Stimulated activated effector memory CD8-positive, alpha-beta T cell treated with anti-CD3 and anti-CD28 coated beads, Interleukin-12 subunit alpha, Interleukin-12 subunit beta, amount 100 ng/mL, for 72 hours (primary cell): ENCODE data around the gene ADD1.

Experiments
- ATAC-seq: fragments of 150-1000 bp; cut with Tn5 transposase; 2 replicates; pipeline ENCODE4 v1.10.0; 2021
- DNase-seq, 2 donors: peaks; one replicate each; pipeline ENCODE4 v3.0.0; 2021 to 2022; ENCODE audit warnings: low spot score in 2 of 2
- H3K27ac Mint-ChIP-seq: one replicate; pipeline ENCODE4 v1.8.0; 2022; ENCODE audit warnings: mild to moderate bottlenecking, mixed read lengths
- H3K36me3 Mint-ChIP-seq: one replicate; pipeline ENCODE4 v1.8.0; 2022; ENCODE audit warnings: mild to moderate bottlenecking, mixed read lengths
- H3K4me1 Mint-ChIP-seq: one replicate; pipeline ENCODE4 v1.8.0; 2022; ENCODE audit warnings: mixed read lengths
- H3K4me3 Mint-ChIP-seq: one replicate; pipeline ENCODE4 v1.8.0; 2022; ENCODE audit warnings: mild to moderate bottlenecking, mixed read lengths
- H3K9me3 Mint-ChIP-seq: one replicate; pipeline ENCODE4 v1.8.0; 2022; ENCODE audit warnings: mixed read lengths

Gene ADD1

GRCh38 chr4:2802618-2803531 is 40.8 kb upstream of the ADD1 start:
- Mint-ChIP-seq H3K4me1 (peaks cover 45% of the 10 kb centered on the region), H3K4me3 (no peak overlapping the region), H3K36me3 (peaks cover 23% of the 10 kb centered on the region), H3K9me3 (no peaks in the 10 kb centered on the region), H3K27ac (no peak overlapping the region)
- no peak for DNase-seq
- no peak for ATAC-seq

GRCh38 chr4:2803624-2804448 is 39.8 kb upstream of the ADD1 start:
- DNase-seq (no peak), ATAC-seq (no peak)
- Mint-ChIP-seq H3K9me3 (no peaks in the 10 kb centered on the region), H3K36me3 (peaks cover 23% of the 10 kb centered on the region), H3K4me3 (no peak overlapping the region), H3K4me1 (peaks cover 35% of the 10 kb centered on the region), H3K27ac (no peak overlapping the region)

GRCh38 chr4:2804449-2804972 is 39.1 kb upstream of the ADD1 start:
- DNase-seq (no peak), ATAC-seq (no peak)
- no peak overlapping the region for H3K4me3 Mint-ChIP-seq
- peaks cover 29% of the 10 kb centered on the region for H3K4me1 Mint-ChIP-seq
- peaks cover 17% of the 10 kb centered on the region for H3K36me3 Mint-ChIP-seq
- no peaks in the 10 kb centered on the region for H3K9me3 Mint-ChIP-seq
- H3K27ac Mint-ChIP-seq: peak overlapping the region; percentile 23

GRCh38 chr4:2804973-2805501 is 38.6 kb upstream of the ADD1 start:
- ATAC-seq: no peak

GRCh38 chr4:2805712-2806389 is 37.8 kb upstream of the ADD1 start:
- DNase-seq (no peak), ATAC-seq (no peak)
- peaks cover 12% of the 10 kb centered on the region for H3K36me3 Mint-ChIP-seq
- no peaks in the 10 kb centered on the region for H3K9me3 Mint-ChIP-seq
- H3K4me3 Mint-ChIP-seq: no peak overlapping the region
- H3K27ac Mint-ChIP-seq: peak overlapping the region; percentile 79
- peaks cover 31% of the 10 kb centered on the region for H3K4me1 Mint-ChIP-seq

More at GRCh38 chr4:2804973-2805501, 38.6 kb upstream of the ADD1 start:
- DNase-seq: no peak
- peak overlapping the region; percentile 79 for H3K27ac Mint-ChIP-seq
- H3K4me1 Mint-ChIP-seq: peaks cover 31% of the 10 kb centered on the region
- peaks cover 13% of the 10 kb centered on the region for H3K36me3 Mint-ChIP-seq
- no peaks in the 10 kb centered on the region for H3K9me3 Mint-ChIP-seq
- no peak overlapping the region for H3K4me3 Mint-ChIP-seq

GRCh38 chr4:2806390-2807355 is 37.0 kb upstream of the ADD1 start:
- DNase-seq: no peak
- Mint-ChIP-seq H3K36me3 (peaks cover 6% of the 10 kb centered on the region), H3K4me3 (no peak overlapping the region), H3K4me1 (peaks cover 37% of the 10 kb centered on the region), H3K9me3 (no peaks in the 10 kb centered on the region), H3K27ac (peak overlapping the region; percentile 61)
- ATAC-seq: peak; percentile 17

GRCh38 chr4:2807571-2807970 is 36.1 kb upstream of the ADD1 start:
- Mint-ChIP-seq H3K4me3 (no peak overlapping the region), H3K36me3 (peaks cover 13% of the 10 kb centered on the region), H3K4me1 (peaks cover 43% of the 10 kb centered on the region), H3K9me3 (no peaks in the 10 kb centered on the region), H3K27ac (no peak overlapping the region)
- ATAC-seq: no peak
- DNase-seq: no peak

- no peak for ATAC-seq
- H3K27ac Mint-ChIP-seq: no peak overlapping the region
- no peak overlapping the region for H3K4me3 Mint-ChIP-seq
- H3K4me1 Mint-ChIP-seq: peaks cover 47% of the 10 kb centered on the region
- DNase-seq: no peak
- no peaks in the 10 kb centered on the region for H3K9me3 Mint-ChIP-seq
- peaks cover 13% of the 10 kb centered on the region for H3K36me3 Mint-ChIP-seq
Measured at GRCh38 chr4:2808001-2808400, 35.6 kb upstream of the ADD1 start.

- ATAC-seq (no peak), DNase-seq (no peak)
- peaks cover 61% of the 10 kb centered on the region for H3K4me1 Mint-ChIP-seq
- no peak overlapping the region for H3K4me3 Mint-ChIP-seq
- no peak overlapping the region for H3K27ac Mint-ChIP-seq
- H3K9me3 Mint-ChIP-seq: no peaks in the 10 kb centered on the region
- H3K36me3 Mint-ChIP-seq: peaks cover 19% of the 10 kb centered on the region
Measured at GRCh38 chr4:2809610-2810180, 33.9 kb upstream of the ADD1 start.

GRCh38 chr4:2810388-2810787 is 33.3 kb upstream of the ADD1 start:
- peak overlapping the region; percentile 98 for H3K4me3 Mint-ChIP-seq
- ATAC-seq (no peak), DNase-seq (no peak)
- peaks cover 20% of the 10 kb centered on the region for H3K36me3 Mint-ChIP-seq
- peaks cover 66% of the 10 kb centered on the region for H3K4me1 Mint-ChIP-seq
- H3K9me3 Mint-ChIP-seq: no peaks in the 10 kb centered on the region
- peak overlapping the region; percentile 98 for H3K27ac Mint-ChIP-seq

- Mint-ChIP-seq H3K4me1 (peaks cover 75% of the 10 kb centered on the region), H3K27ac (peak overlapping the region; percentile 98), H3K36me3 (peaks cover 32% of the 10 kb centered on the region), H3K9me3 (no peaks in the 10 kb centered on the region), H3K4me3 (peak overlapping the region; percentile 98)
- peak; percentile 52 to 82 for DNase-seq
- ATAC-seq: peak; percentile 77
Measured at GRCh38 chr4:2811830-2812611, 31.6 kb upstream of the ADD1 start.

- peak overlapping the region; percentile 98 for H3K27ac Mint-ChIP-seq
- ATAC-seq (peak; percentile 40), DNase-seq (no peak)
- no peaks in the 10 kb centered on the region for H3K9me3 Mint-ChIP-seq
- H3K36me3 Mint-ChIP-seq: peaks cover 33% of the 10 kb centered on the region
- H3K4me3 Mint-ChIP-seq: peak overlapping the region; percentile 98
- H3K4me1 Mint-ChIP-seq: peaks cover 77% of the 10 kb centered on the region
Measured at GRCh38 chr4:2812612-2813354, 30.9 kb upstream of the ADD1 start.
